ENCODE data around the gene SPOCK2. TPM values are rescaled to one million over a fixed set of nuclear protein-coding genes. Genes with fewer than 3 reads are reported as not detected.

The SPOCK2 gene
- total RNA-seq, 1 experiment from 2014 or later: 1.8 TPM

- no peak overlapping the region for H2AK5ac ChIP-seq (ENCODE audit: insufficient read length, low read length)
- no CpG with 5 or more reads among the region's 4 CpGs for WGBS (ENCODE audit: extremely low coverage, insufficient read length, low lambda C conversion rate)
- no peak overlapping the region for H3K9ac ChIP-seq (ENCODE audit: extremely low read depth, insufficient read length, low read length)
- Mint-ChIP-seq H3K27ac (peak overlapping the region in 1 of 3 experiments; percentile 85; a peak in 1 of 7 replicates), H3K27me3 (ENCODE audit: low read depth) (no peaks in the 10 kb centered on the region; the same call in none of the 2 replicates), H3K9me3 (no peaks in the 10 kb centered on the region), H3K4me1 (peaks cover 4 to 5% of the 10 kb centered on the region in 2 experiments), H3K36me3 (ENCODE audit: insufficient read depth in 1 of 3, low read depth in 3 of 3) (no peaks in the 10 kb centered on the region), H3K4me3 (no peak overlapping the region)
- no peak overlapping the region for H2BK15ac ChIP-seq (ENCODE audit: low read depth, low read length)
- no peaks in the 10 kb centered on the region for H3K9me3 ChIP-seq (ENCODE audit: control insufficient read depth, low read depth, low read length)
- H3K27me3 ChIP-seq (ENCODE audit: insufficient read depth, low read length): no peaks in the 10 kb centered on the region
- H3K79me2 ChIP-seq (ENCODE audit: insufficient read depth, low read length): no peaks in the 10 kb centered on the region; the same call in 1 of the 2 replicates
- no peak overlapping the region for H3K56ac ChIP-seq (ENCODE audit: insufficient read length, low read depth, low read length)
- no peak overlapping the region for H4K91ac ChIP-seq (ENCODE audit: insufficient read length, low read depth, low read length)
- H2BK20ac ChIP-seq (ENCODE audit: low read depth, low read length, poor library complexity, severe bottlenecking): no peak overlapping the region
- H2BK12ac ChIP-seq (ENCODE audit: insufficient read length, low read depth, low read length): no peak overlapping the region
- H4K8ac ChIP-seq (replicated peaks; ENCODE audit: insufficient read length, low read depth, low read length): no peak overlapping the region
- H3T11ph ChIP-seq (ENCODE audit: low read length): no peak overlapping the region
- H3K14ac ChIP-seq (ENCODE audit: insufficient read depth, low read length): no peak overlapping the region
- H3K18ac ChIP-seq (ENCODE audit: insufficient read length, low read depth, low read length): no peak overlapping the region
- H3K4me2 ChIP-seq (ENCODE audit: insufficient read depth, insufficient read length, low read length): no peak overlapping the region
- no peak overlapping the region for H4K5ac ChIP-seq (ENCODE audit: insufficient read length, low read depth, low read length)
- TF ChIP-seq CTCF (conservative IDR thresholded peaks at IDR 0.05): no peak
- DNase-seq: no peak
- no peak overlapping the region for H2AFZ ChIP-seq (ENCODE audit: low read length)
- no peaks in the 10 kb centered on the region for H3K79me1 ChIP-seq (ENCODE audit: insufficient read depth, low read depth, low read length, poor library complexity, severe bottlenecking)
- H4K20me1 ChIP-seq (ENCODE audit: control insufficient read depth, insufficient read depth, insufficient read length): no peaks in the 10 kb centered on the region
- H3K27ac ChIP-seq (ENCODE audit: insufficient read length, low read depth, low read length): no peak overlapping the region
- H3K23ac ChIP-seq (ENCODE audit: insufficient read length, low read depth, low read length): no peak overlapping the region
- H3K4ac ChIP-seq (ENCODE audit: low read depth, low read length): no peak overlapping the region
- no peak overlapping the region for H2BK120ac ChIP-seq (ENCODE audit: low read depth, low read length, poor library complexity, severe bottlenecking)
- no peaks in the 10 kb centered on the region for H3K4me1 ChIP-seq (ENCODE audit: insufficient read depth, low read length)
- H3K23me2 ChIP-seq (ENCODE audit: insufficient read length, low read depth, low read length, poor library complexity, severe bottlenecking): no peaks in the 10 kb centered on the region
- no peak overlapping the region for H2BK5ac ChIP-seq (ENCODE audit: insufficient read length, low read length)
Observed at GRCh38 chr10:72024596-72024995, 63.8 kb downstream of the SPOCK2 start.
